MM.1S (cell line): ENCODE results near the gene AMZ1.

Experiments used
- DNase-seq: peaks from one replicate; pipeline ENCODE4 v3.0.0-alpha.2; 2015
- H2AFZ ChIP-seq: fragments of 300-600 bp; sonication (generic); 2 replicates; pipeline ENCODE4 v1.6.0; 2016; ENCODE audit warnings: antibody characterized with exemption, low read length
- H3F3A ChIP-seq: fragments of 300-600 bp; sonication (generic); 2 replicates; pipeline ENCODE4 v1.6.1; 2016; ENCODE audit warnings: mild to moderate bottlenecking, antibody characterized with exemption, low read length, moderate library complexity, mixed read lengths; ENCODE audit not compliant: insufficient read depth
- H3K27ac ChIP-seq: fragments of 300-600 bp; sonication (generic); 2 replicates; pipeline ENCODE4 v1.5.1; 2016; ENCODE audit warnings: mild to moderate bottlenecking, low read length
- H3K27me3 ChIP-seq: fragments of 300-600 bp; sonication (generic); replicated peaks from 2 replicates; pipeline ENCODE4 v1.6.0; 2016; ENCODE audit warnings: low read length; ENCODE audit not compliant: insufficient read depth
- H3K36me3 ChIP-seq: fragments of 300-600 bp; sonication (generic); replicated peaks from 2 replicates; pipeline ENCODE4 v1.6.1; 2016; ENCODE audit warnings: mild to moderate bottlenecking, low read length, mixed read lengths; ENCODE audit not compliant: insufficient read depth
- H3K4me1 ChIP-seq: fragments of 300-600 bp; sonication (generic); 2 replicates; pipeline ENCODE4 v1.6.1; 2016; ENCODE audit warnings: low read length, mixed read lengths
- H3K4me2 ChIP-seq: fragments of 300-600 bp; sonication (generic); 2 replicates; pipeline ENCODE4 v1.6.0; 2016; ENCODE audit warnings: low read depth, low read length
- H3K4me3 ChIP-seq: fragments of 300-600 bp; sonication (generic); 2 replicates; pipeline ENCODE4 v1.5.1; 2016; ENCODE audit warnings: low read length, mixed read lengths
- H3K79me2 ChIP-seq: fragments of 300-600 bp; sonication (generic); 2 replicates; pipeline ENCODE4 v1.6.1; 2016; ENCODE audit warnings: mixed run types, low read length, mixed read lengths
- H3K9ac ChIP-seq: fragments of 300-600 bp; sonication (generic); 2 replicates; pipeline ENCODE4 v1.6.1; 2016; ENCODE audit warnings: low read length, mixed read lengths
- H3K9me2 ChIP-seq: fragments of 300-600 bp; sonication (generic); replicated peaks from 2 replicates; pipeline ENCODE4 v1.6.1; 2016; ENCODE audit warnings: mild to moderate bottlenecking, low read length, mixed read lengths; ENCODE audit not compliant: insufficient read depth
- H3K9me3 ChIP-seq: fragments of 300-600 bp; sonication (generic); replicated peaks from 2 replicates; pipeline ENCODE4 v1.6.1; 2016; ENCODE audit warnings: mild to moderate bottlenecking, low read length, mixed read lengths; ENCODE audit not compliant: insufficient read depth
- H4K20me1 ChIP-seq: fragments of 300-600 bp; sonication (generic); 2 replicates; pipeline ENCODE4 v1.6.1; 2016; ENCODE audit warnings: mild to moderate bottlenecking, low read length, moderate library complexity, mixed read lengths; ENCODE audit not compliant: insufficient read depth
- EZH2 ChIP-seq: fragments of 300-600 bp; sonication (generic); optimal IDR thresholded peaks from 2 replicates; pipeline ENCODE3; 2017; ENCODE audit warnings: low read depth, mild to moderate bottlenecking, antibody characterized with exemption, low read length, mixed read lengths
- EZH2phosphoT487 ChIP-seq: fragments of 300-600 bp; sonication (generic); IDR thresholded peaks from 2 replicates; pipeline ENCODE4 v1.6.1; 2018; ENCODE audit warnings: antibody characterized with exemption, low read length
- TF ChIP-seq, protein P1 (sequence below): fragments of 300-600 bp; sonication (generic); IDR thresholded peaks from 2 replicates; pipeline ENCODE4 v1.5.1; 2016; ENCODE audit warnings: antibody characterized with exemption, low read length, mixed read lengths

The AMZ1 gene

DNA sequence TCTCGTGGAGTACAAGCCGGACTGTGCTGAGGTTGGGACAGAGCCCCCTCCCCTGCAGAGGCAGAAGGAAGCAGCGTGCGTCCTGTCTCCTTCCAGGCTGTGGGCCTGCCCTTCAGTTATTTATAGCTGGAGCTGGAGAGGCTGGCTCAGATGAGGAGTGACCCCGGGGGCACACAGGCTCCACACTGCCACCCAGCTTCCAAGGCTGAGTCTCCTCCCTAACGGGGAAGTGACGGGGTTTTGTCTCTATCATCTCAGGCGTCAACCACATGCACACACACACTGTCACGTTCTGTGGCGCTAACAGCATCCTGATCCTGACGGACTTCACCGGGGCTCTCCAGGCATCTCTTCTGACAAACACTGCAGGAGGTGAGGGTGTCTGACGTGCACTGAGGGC is 25.4 kb downstream of the AMZ1 start:
- Histone ChIP-seq H3K9me2 (no peaks in the 10 kb centered on the region), H3K4me1 (peaks cover 43% of the 10 kb centered on the region), H3F3A (peaks cover 31% of the 10 kb centered on the region), H3K79me2 (no peaks in the 10 kb centered on the region), H4K20me1 (no peaks in the 10 kb centered on the region), H3K36me3 (no peaks in the 10 kb centered on the region), H3K4me3 (no peak overlapping the region), H3K4me2 (no peak overlapping the region), H2AFZ (no peak overlapping the region), H3K27me3 (no peaks in the 10 kb centered on the region), H3K9ac (no peak overlapping the region), H3K27ac (no peak overlapping the region), H3K9me3 (no peaks in the 10 kb centered on the region)
- TF ChIP-seq, protein P1, sequence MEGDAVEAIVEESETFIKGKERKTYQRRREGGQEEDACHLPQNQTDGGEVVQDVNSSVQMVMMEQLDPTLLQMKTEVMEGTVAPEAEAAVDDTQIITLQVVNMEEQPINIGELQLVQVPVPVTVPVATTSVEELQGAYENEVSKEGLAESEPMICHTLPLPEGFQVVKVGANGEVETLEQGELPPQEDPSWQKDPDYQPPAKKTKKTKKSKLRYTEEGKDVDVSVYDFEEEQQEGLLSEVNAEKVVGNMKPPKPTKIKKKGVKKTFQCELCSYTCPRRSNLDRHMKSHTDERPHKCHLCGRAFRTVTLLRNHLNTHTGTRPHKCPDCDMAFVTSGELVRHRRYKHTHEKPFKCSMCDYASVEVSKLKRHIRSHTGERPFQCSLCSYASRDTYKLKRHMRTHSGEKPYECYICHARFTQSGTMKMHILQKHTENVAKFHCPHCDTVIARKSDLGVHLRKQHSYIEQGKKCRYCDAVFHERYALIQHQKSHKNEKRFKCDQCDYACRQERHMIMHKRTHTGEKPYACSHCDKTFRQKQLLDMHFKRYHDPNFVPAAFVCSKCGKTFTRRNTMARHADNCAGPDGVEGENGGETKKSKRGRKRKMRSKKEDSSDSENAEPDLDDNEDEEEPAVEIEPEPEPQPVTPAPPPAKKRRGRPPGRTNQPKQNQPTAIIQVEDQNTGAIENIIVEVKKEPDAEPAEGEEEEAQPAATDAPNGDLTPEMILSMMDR, result no peak
- no peak for TF ChIP-seq EZH2
- no peak for TF ChIP-seq EZH2phosphoT487
- DNase-seq, result no peak

DNA sequence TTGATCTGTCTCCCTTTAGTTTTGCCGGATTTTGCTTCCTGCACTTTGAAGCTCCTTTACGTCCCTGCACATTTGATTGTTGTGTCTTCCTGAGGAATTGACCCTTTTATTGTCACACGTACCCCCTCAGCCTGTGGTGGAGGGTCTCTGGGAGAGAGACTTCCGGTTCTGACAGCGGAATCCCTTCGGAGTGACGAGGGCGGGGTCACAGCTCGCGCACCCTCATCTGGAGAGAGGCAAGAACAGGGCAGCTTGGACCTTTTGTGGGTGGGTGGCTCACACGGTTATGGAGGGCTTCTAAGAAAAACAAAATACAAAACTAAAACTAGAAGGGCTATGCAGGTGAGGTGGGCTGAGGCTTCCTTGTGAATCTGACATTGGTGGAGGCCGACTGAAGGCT is 26.0 kb downstream of the AMZ1 start:
- Histone ChIP-seq H3K9ac (no peak overlapping the region), H3K27me3 (no peaks in the 10 kb centered on the region), H3K9me2 (no peaks in the 10 kb centered on the region), H3F3A (peaks cover 31% of the 10 kb centered on the region), H3K36me3 (no peaks in the 10 kb centered on the region), H3K27ac (no peak overlapping the region), H3K4me1 (peaks cover 40% of the 10 kb centered on the region), H3K4me3 (no peak overlapping the region), H4K20me1 (no peaks in the 10 kb centered on the region), H3K4me2 (no peak overlapping the region), H2AFZ (no peak overlapping the region), H3K79me2 (no peaks in the 10 kb centered on the region), H3K9me3 (no peaks in the 10 kb centered on the region)
- TF ChIP-seq EZH2, result no peak
- TF ChIP-seq, protein P1, result no peak
- no peak for TF ChIP-seq EZH2phosphoT487
- no peak for DNase-seq

DNA sequence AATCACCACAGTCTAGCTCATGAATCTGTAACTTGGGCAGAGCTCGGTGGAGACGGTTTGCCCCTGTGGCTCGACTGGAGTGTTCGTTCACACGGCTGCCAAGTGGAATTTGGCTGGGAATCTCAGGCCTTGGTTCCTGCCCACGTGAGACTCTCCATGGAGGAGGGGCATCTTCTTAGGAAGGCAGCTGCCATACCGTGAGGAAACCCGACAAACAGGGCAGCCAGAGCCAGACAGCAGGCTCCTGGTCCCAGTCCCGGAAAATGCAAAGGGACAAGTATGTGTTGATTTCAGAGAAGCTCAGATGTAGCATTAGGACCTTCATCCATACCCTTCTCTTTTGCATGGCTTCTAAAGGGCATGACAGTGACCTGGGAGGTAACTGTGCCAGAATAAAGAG is 26.6 kb downstream of the AMZ1 start:
- Histone ChIP-seq H3K4me2 (peak overlapping the region; percentile 46; the same call in 1 of the 2 replicates), H4K20me1 (no peaks in the 10 kb centered on the region), H2AFZ (no peak overlapping the region), H3K27ac (peak overlapping the region; percentile 79; the same call in 1 of the 2 replicates), H3K79me2 (no peaks in the 10 kb centered on the region), H3K36me3 (no peaks in the 10 kb centered on the region), H3K9me3 (no peaks in the 10 kb centered on the region), H3K27me3 (no peaks in the 10 kb centered on the region), H3K4me1 (peaks cover 40% of the 10 kb centered on the region), H3K9me2 (no peaks in the 10 kb centered on the region), H3K9ac (no peak overlapping the region), H3K4me3 (no peak overlapping the region), H3F3A (peaks cover 30% of the 10 kb centered on the region)
- DNase-seq, result no peak
- no peak for TF ChIP-seq EZH2
- TF ChIP-seq, protein P1, result no peak
- TF ChIP-seq EZH2phosphoT487, result no peak
